Measurements from ENCODE around the gene SRD5A2. TPM values are rescaled to one million over a fixed set of nuclear protein-coding genes. Genes with fewer than 3 reads are reported as not detected.
A peak's percentile ranks its signal among the peaks of the same experiment; 100 is the strongest.
"Not testable (repeated sequence)": the region's sequence is repeated elsewhere in the genome, so short reads cannot be mapped to it uniquely, and the experiment has no call there.

The SRD5A2 gene
- polyA plus RNA-seq, 1 donor: 0.22 TPM

DNA sequence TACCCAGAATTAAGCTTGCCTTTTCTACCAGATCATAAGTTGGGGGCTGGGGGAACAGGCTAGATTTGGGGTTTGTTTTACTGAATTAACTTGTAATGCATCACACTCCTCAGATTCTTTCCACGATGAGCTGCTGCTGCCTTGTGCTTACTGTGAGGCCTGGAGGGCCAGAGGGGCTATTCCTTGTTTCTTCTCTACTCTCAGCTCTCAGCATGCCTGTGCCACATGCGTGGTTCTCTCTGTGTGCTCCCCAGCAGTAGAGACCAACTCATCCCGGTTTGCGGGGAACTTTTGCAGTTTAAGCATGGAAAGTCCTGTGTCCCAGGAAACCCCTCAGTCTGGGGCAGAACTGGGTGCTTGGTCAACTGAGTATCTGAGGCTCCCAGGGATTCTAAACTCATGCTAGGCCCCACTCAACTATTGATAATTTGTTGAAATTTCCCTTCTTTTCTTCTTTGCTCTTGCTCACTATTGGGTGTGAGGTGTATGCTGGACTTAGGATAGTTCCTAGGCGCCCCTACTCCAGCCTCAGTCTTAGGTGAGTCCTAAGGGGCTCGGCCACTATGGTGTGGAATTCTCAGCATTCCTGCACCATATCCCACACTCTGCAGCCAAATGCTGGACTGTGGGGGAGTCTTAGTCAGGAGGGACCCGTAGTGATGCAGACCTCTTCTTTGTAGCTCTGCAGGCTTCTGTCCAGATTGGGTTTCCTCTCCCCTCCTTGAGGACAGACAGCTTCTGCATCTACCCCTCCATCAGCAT lies 63.1 kb downstream of the SRD5A2 start:
- H3K4me3 ChIP-seq (ENCODE audit: low read length): no peak overlapping the region
- H3K27ac ChIP-seq (ENCODE audit: low read length): no peak overlapping the region
- no CpG with 5 or more reads among the region's 7 CpGs for WGBS (ENCODE audit: insufficient coverage, low lambda C conversion rate)
- H3K4me1 ChIP-seq (ENCODE audit: control insufficient read depth, insufficient read depth, low read length): no peaks in the 10 kb centered on the region
- no peaks in the 10 kb centered on the region for H3K36me3 ChIP-seq (ENCODE audit: control insufficient read depth, insufficient read depth, low read length)
- no peak for DNase-seq
- H3K27me3 ChIP-seq (ENCODE audit: control insufficient read depth, insufficient read depth, low read length): no peaks in the 10 kb centered on the region
- no peaks in the 10 kb centered on the region for H3K9me3 ChIP-seq (ENCODE audit: control insufficient read depth, low read depth, low read length)

DNA sequence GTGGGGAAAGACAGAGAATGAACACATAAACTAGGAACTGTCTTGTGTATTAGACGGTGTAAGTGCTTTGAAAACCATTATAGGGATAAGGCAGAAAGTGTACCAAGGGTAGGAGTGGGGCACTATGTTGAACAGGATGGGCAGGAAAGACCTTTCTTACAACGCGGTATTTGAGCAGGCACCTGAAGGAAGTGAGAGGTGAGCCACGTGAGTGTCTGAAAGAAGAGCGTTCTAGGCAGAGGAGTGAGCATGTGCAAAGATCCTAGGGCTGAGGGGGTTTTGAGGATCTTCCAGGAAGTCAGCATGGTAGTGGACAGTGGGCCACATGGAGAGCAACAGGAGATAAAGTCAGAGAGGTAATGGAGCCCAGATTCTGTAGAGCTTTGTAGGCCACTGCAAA lies 65.2 kb downstream of the SRD5A2 start:
- Histone ChIP-seq H3K36me3 (ENCODE audit: control insufficient read depth, insufficient read depth, low read length) (no peaks in the 10 kb centered on the region), H3K27me3 (ENCODE audit: control insufficient read depth, insufficient read depth, low read length) (no peaks in the 10 kb centered on the region), H3K9me3 (ENCODE audit: control insufficient read depth, low read depth, low read length) (no peaks in the 10 kb centered on the region), H3K27ac (ENCODE audit: low read length) (no peak overlapping the region), H3K4me1 (ENCODE audit: control insufficient read depth, insufficient read depth, low read length) (no peaks in the 10 kb centered on the region), H3K4me3 (ENCODE audit: low read length) (no peak overlapping the region)
- WGBS (ENCODE audit: insufficient coverage, low lambda C conversion rate): no CpG with 5 or more reads among the region's 5 CpGs
- no peak for DNase-seq

DNA sequence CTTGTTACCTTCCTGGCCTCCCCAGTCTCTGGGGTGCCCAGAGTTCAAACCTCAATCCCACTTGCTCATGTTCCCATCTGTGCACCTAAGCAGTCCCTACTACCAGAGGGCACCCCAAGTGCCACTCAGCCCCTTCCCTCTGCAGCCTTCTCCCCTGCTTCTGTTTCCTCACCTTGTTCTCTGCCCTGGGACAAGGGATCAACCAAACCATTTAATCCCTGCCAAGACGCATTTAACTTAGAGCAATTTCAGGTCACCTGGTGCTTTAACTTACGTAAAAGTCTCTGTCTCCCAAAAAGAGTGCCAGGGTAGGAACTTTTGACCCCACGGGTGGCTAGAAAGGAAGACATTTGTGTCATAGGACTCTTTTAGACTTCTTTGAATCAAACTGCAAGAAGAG lies 67.2 kb downstream of the SRD5A2 start:
- Histone ChIP-seq H3K27ac (ENCODE audit: low read length) (no peak overlapping the region), H3K4me1 (ENCODE audit: control insufficient read depth, insufficient read depth, low read length) (no peaks in the 10 kb centered on the region), H3K9me3 (ENCODE audit: control insufficient read depth, low read depth, low read length) (no peaks in the 10 kb centered on the region), H3K36me3 (ENCODE audit: control insufficient read depth, insufficient read depth, low read length) (no peaks in the 10 kb centered on the region), H3K4me3 (ENCODE audit: low read length) (no peak overlapping the region), H3K27me3 (ENCODE audit: control insufficient read depth, insufficient read depth, low read length) (no peaks in the 10 kb centered on the region)
- DNase-seq: no peak
- no CpG with 5 or more reads among the region's 3 CpGs for WGBS (ENCODE audit: insufficient coverage, low lambda C conversion rate)

GRCh38 chr2:31511376-31511775 lies 69.4 kb downstream of the SRD5A2 start:
- no peak overlapping the region for H3K4me3 ChIP-seq (ENCODE audit: low read length)
- no peaks in the 10 kb centered on the region for H3K4me1 ChIP-seq (ENCODE audit: control insufficient read depth, insufficient read depth, low read length)
- no peaks in the 10 kb centered on the region for H3K36me3 ChIP-seq (ENCODE audit: control insufficient read depth, insufficient read depth, low read length)
- H3K27me3 ChIP-seq (ENCODE audit: control insufficient read depth, insufficient read depth, low read length): no peaks in the 10 kb centered on the region
- no peak for DNase-seq
- no peaks in the 10 kb centered on the region for H3K9me3 ChIP-seq (ENCODE audit: control insufficient read depth, low read depth, low read length)
- no peak overlapping the region for H3K27ac ChIP-seq (ENCODE audit: low read length)

DNA sequence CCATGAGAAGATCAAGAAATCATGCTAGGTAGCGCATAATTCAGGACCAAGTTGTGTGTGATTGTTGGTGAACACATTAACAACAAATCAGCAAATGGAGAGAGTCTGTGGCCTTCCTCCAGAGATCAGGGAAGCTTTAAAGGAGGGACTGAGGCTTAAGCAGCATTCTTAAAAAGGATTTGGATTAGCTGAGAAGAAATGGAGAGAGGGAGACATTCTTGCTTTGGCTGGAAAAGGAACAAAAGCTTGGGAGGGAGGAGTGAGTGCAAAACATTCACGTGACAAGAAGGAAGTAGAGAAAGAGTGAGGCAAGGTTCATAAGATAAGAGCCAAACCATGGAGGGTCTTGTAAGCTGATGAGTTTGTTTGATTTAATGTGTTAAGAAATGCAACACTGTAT lies 75.6 kb downstream of the SRD5A2 start:
- peak overlapping the region; percentile 74 for H3K27ac ChIP-seq (ENCODE audit: low read length)

GRCh38 chr2:31504311-31504710 lies 76.4 kb downstream of the SRD5A2 start:
- Histone ChIP-seq H3K27me3 (ENCODE audit: control insufficient read depth, insufficient read depth, low read length) (no peaks in the 10 kb centered on the region), H3K36me3 (ENCODE audit: control insufficient read depth, insufficient read depth, low read length) (no peaks in the 10 kb centered on the region), H3K4me1 (ENCODE audit: control insufficient read depth, insufficient read depth, low read length) (peaks cover 30% of the 10 kb centered on the region), H3K9me3 (ENCODE audit: control insufficient read depth, low read depth, low read length) (no peaks in the 10 kb centered on the region), H3K4me3 (ENCODE audit: low read length) (no peak overlapping the region), H3K27ac (ENCODE audit: low read length) (peak overlapping the region; percentile 74)
- no CpG with 5 or more reads among the region's 2 CpGs for WGBS (ENCODE audit: insufficient coverage, low lambda C conversion rate)
- peak; percentile 70 to 92 for DNase-seq

More for the DNA sequence above, 75.6 kb downstream of the SRD5A2 start:
- Histone ChIP-seq H3K4me1 (ENCODE audit: control insufficient read depth, insufficient read depth, low read length) (peaks cover 30% of the 10 kb centered on the region), H3K27me3 (ENCODE audit: control insufficient read depth, insufficient read depth, low read length) (no peaks in the 10 kb centered on the region), H3K36me3 (ENCODE audit: control insufficient read depth, insufficient read depth, low read length) (no peaks in the 10 kb centered on the region), H3K9me3 (ENCODE audit: control insufficient read depth, low read depth, low read length) (no peaks in the 10 kb centered on the region), H3K4me3 (ENCODE audit: low read length) (no peak overlapping the region)
- WGBS (ENCODE audit: insufficient coverage, low lambda C conversion rate): 25% methylated on average over 1 of the region's 2 CpGs
- peak; percentile 16 to 74 for DNase-seq

GRCh38 chr2:31496451-31496874 lies 84.3 kb downstream of the SRD5A2 start:
- not testable (repeated sequence) for DNase-seq; H3K4me3 ChIP-seq (ENCODE audit: low read length)

GRCh38 chr2:31489339-31489738 lies 91.4 kb downstream of the SRD5A2 start:
- no CpG with 5 or more reads among the region's 3 CpGs for WGBS (ENCODE audit: insufficient coverage, low lambda C conversion rate)
- not testable (repeated sequence) for H3K27ac ChIP-seq (ENCODE audit: low read length); H3K27me3 ChIP-seq (ENCODE audit: control insufficient read depth, insufficient read depth, low read length); H3K4me3 ChIP-seq (ENCODE audit: low read length); H3K9me3 ChIP-seq (ENCODE audit: control insufficient read depth, low read depth, low read length); H3K36me3 ChIP-seq (ENCODE audit: control insufficient read depth, insufficient read depth, low read length); H3K4me1 ChIP-seq (ENCODE audit: control insufficient read depth, insufficient read depth, low read length)
- peak in 1 of 2 donors; percentile 71 for DNase-seq

More at GRCh38 chr2:31496451-31496874, 84.3 kb downstream of the SRD5A2 start:
- H3K36me3 ChIP-seq (ENCODE audit: control insufficient read depth, insufficient read depth, low read length); H3K27ac ChIP-seq (ENCODE audit: low read length); H3K9me3 ChIP-seq (ENCODE audit: control insufficient read depth, low read depth, low read length); H3K4me1 ChIP-seq (ENCODE audit: control insufficient read depth, insufficient read depth, low read length); H3K27me3 ChIP-seq (ENCODE audit: control insufficient read depth, insufficient read depth, low read length): not testable (repeated sequence)
- 100% methylated on average over 1 of the region's 21 CpGs for WGBS (ENCODE audit: insufficient coverage, low lambda C conversion rate)

- no CpG with 5 or more reads among the region's 2 CpGs for WGBS (ENCODE audit: insufficient coverage, low lambda C conversion rate)
- H3K27me3 ChIP-seq (ENCODE audit: control insufficient read depth, insufficient read depth, low read length): no peaks in the 10 kb centered on the region
- H3K9me3 ChIP-seq (ENCODE audit: control insufficient read depth, low read depth, low read length): no peaks in the 10 kb centered on the region
- no peak overlapping the region for H3K4me3 ChIP-seq (ENCODE audit: low read length)
- no peak for DNase-seq
- no peaks in the 10 kb centered on the region for H3K36me3 ChIP-seq (ENCODE audit: control insufficient read depth, insufficient read depth, low read length)
- no peak overlapping the region for H3K27ac ChIP-seq (ENCODE audit: low read length)
- H3K4me1 ChIP-seq (ENCODE audit: control insufficient read depth, insufficient read depth, low read length): no peaks in the 10 kb centered on the region
Measured at GRCh38 chr2:31483246-31483645, 97.5 kb downstream of the SRD5A2 start.

DNA sequence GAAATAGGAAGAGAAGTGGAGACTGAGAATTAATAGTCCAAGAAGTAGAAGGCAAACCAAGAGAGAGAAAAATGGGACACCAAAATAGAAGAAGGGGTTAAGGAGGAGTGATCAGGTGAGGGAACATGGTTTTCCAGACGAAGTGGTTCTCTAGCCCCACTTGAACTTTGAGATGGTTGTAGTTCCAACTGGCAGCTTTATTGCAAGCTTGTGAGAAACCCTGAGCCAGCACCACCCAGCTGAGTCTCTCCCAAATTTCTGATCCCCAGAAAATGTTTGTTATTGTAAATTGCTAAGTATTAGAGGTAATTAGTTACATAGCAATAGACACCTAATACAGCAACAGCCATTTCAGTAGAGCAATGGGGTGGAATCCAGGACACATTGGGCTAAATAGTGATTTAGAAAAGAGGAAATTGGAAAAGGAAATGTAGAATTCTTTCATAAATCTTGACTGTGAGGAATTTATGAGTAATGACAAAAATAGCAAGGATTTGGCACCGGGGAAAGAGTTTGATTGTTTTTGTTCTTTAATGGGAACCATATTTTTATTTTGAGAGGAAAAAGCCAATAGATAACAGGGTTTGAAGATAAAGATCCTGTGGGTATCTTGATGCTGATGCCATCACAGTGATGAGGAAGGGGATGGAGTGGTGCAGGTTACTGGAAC lies 104.1 kb downstream of the SRD5A2 start:
- no peaks in the 10 kb centered on the region for H3K27me3 ChIP-seq (ENCODE audit: control insufficient read depth, insufficient read depth, low read length)
- DNase-seq: peak; percentile 7 to 43
- 100% methylated on average over 1 of the region's 2 CpGs for WGBS (ENCODE audit: insufficient coverage, low lambda C conversion rate)
- peaks cover 8% of the 10 kb centered on the region for H3K9me3 ChIP-seq (ENCODE audit: control insufficient read depth, low read depth, low read length)
- H3K36me3 ChIP-seq (ENCODE audit: control insufficient read depth, insufficient read depth, low read length): no peaks in the 10 kb centered on the region
- H3K27ac ChIP-seq (ENCODE audit: low read length): peak overlapping the region; percentile 40
- H3K4me1 ChIP-seq (ENCODE audit: control insufficient read depth, insufficient read depth, low read length): peaks cover 38% of the 10 kb centered on the region
- no peak overlapping the region for H3K4me3 ChIP-seq (ENCODE audit: low read length)

All from large intestine (tissue), 3 donors.